Erythroblast (primary cell): Measurements from ENCODE around the gene SMC6.

ENCODE experiments used
- GATA1 ChIP-seq: IDR thresholded peaks from 2 replicates; pipeline ENCODE4 v1.6.1; 2011; ENCODE audit warnings: low read depth, mild to moderate bottlenecking, control low read depth, low read length, moderate library complexity
- POLR2A ChIP-seq: IDR thresholded peaks from 2 replicates; pipeline ENCODE4 v1.6.1; 2011; ENCODE audit warnings: mild to moderate bottlenecking, low read length

DNA sequence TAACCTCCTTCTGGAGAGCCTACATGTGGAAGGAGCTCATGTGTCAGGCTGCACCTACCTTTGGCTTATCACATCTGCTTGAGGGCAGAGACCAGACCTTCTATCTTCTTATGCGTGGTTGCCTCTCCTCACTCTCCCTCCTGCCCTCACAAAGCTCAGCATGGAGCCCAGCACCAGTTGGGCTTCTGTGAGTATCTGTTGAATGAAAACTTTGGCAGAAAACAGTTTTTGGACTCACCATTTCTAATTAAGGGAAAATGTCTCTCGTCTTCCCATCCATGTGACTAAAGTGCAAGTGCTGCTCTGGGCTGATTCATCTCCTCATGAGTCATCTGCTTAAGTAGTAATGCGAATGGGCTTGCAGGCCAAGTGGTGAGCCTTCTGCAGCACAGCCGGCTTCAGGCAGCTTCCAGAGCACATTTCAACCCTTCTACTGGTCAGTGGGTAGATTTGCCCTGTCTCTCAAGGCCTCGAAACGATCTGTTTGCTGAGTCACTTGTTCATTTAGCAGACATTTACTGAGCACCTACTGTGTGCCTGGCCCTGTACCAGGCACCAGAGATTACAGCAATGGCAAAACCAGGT, 110.5 kb downstream of the SMC6 start:
- TF ChIP-seq POLR2A = no peak
- no peak for TF ChIP-seq GATA1
